PC-9 (cell line): ENCODE results near the gene EBF4.

Source experiments
- EZH2 ChIP-seq: fragments of 200-600 bp; sonication (generic); IDR thresholded peaks from 2 replicates; pipeline ENCODE4 v1.8.0; 2017; ENCODE audit warnings: antibody characterized with exemption, low read depth
- TF ChIP-seq, protein P1 (sequence below): fragments of 200-600 bp; sonication (generic); conservative IDR thresholded peaks from 2 replicates; pipeline ENCODE4 v1.6.1; 2017; ENCODE audit warnings: mixed run types, antibody characterized with exemption, mild to moderate bottlenecking, moderate library complexity

DNA sequence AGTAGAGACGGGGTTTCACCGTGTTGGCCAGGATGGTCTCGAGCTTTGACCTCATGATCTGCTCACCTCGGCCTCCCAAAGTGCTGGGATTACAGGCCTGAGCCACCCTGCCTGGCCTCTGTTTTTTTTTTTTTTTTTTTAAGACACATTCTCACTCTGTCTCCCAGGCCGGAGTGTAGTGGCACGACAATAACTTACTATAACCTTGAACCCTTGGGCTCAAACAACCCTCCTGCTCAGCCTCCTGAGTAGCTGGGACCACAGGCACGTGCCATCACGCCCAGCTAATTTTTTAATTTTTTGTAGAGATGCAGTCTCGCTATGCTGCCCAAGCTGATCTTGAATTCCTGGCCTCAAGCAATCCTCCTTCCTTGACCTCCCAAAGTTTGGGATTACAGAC is 81.2 kb downstream of the EBF4 start:
- TF ChIP-seq, protein P1, sequence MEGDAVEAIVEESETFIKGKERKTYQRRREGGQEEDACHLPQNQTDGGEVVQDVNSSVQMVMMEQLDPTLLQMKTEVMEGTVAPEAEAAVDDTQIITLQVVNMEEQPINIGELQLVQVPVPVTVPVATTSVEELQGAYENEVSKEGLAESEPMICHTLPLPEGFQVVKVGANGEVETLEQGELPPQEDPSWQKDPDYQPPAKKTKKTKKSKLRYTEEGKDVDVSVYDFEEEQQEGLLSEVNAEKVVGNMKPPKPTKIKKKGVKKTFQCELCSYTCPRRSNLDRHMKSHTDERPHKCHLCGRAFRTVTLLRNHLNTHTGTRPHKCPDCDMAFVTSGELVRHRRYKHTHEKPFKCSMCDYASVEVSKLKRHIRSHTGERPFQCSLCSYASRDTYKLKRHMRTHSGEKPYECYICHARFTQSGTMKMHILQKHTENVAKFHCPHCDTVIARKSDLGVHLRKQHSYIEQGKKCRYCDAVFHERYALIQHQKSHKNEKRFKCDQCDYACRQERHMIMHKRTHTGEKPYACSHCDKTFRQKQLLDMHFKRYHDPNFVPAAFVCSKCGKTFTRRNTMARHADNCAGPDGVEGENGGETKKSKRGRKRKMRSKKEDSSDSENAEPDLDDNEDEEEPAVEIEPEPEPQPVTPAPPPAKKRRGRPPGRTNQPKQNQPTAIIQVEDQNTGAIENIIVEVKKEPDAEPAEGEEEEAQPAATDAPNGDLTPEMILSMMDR, result no peak
- TF ChIP-seq EZH2, result no peak
